Stromal cell of bone marrow (primary cell): Measurements from ENCODE around the gene EEF2.
A peak's percentile ranks its signal among the peaks of the same experiment; 100 is the strongest.
"Not testable (repeated sequence)": the region's sequence is repeated elsewhere in the genome, so short reads cannot be mapped to it uniquely, and the experiment has no call there.

Experiments used
- DNase-seq: peaks from one replicate; pipeline ENCODE4 v3.0.0-alpha.2; 2012; ENCODE audit warnings: low read depth

Gene EEF2

GRCh38 chr19:4014541-4015491, 29.6 kb upstream of the EEF2 start:
- DNase-seq, result no peak

GRCh38 chr19:4013886-4014540, 28.8 kb upstream of the EEF2 start:
- DNase-seq, result no peak

- DNase-seq, result no peak
These were observed 27.8 kb upstream of the EEF2 start for GRCh38 chr19:4012975-4013634.

- no peak for DNase-seq
These were observed 27.1 kb upstream of the EEF2 start for GRCh38 chr19:4012092-4012974.

GRCh38 chr19:4011430-4011829, 26.2 kb upstream of the EEF2 start:
- DNase-seq, result not testable (repeated sequence)

GRCh38 chr19:4010808-4011110, 25.5 kb upstream of the EEF2 start:
- no peak for DNase-seq

- no peak for DNase-seq
These were observed 24.9 kb upstream of the EEF2 start for GRCh38 chr19:4009990-4010807.

GRCh38 chr19:4007836-4008539, 22.7 kb upstream of the EEF2 start:
- DNase-seq, result no peak

- peak; percentile 87 for DNase-seq
These were observed 22.0 kb upstream of the EEF2 start, which contains the start of gene PIAS4 for GRCh38 chr19:4007021-4007835. Gene PIAS4 (plus strand): TSS chr19:4007736. CDS start chr19:4007761, 25 bp downstream.

- DNase-seq, result not testable (repeated sequence)
These were observed 20.2 kb upstream of the EEF2 start for GRCh38 chr19:4005436-4005835.

- not testable (repeated sequence) for DNase-seq
These were observed 15.5 kb upstream of the EEF2 start for GRCh38 chr19:4000798-4001197.

GRCh38 chr19:3998667-3999412, 13.6 kb upstream of the EEF2 start:
- not testable (repeated sequence) for DNase-seq

GRCh38 chr19:3995607-3996006, 10.3 kb upstream of the EEF2 start:
- DNase-seq, result no peak

- DNase-seq, result no peak
These were observed 5.5 kb upstream of the EEF2 start for GRCh38 chr19:3990815-3991117.

- peak; percentile 63 for DNase-seq
These were observed 2.5 kb upstream of the EEF2 start for GRCh38 chr19:3987619-3988371.

GRCh38 chr19:3986260-3987041, 1.2 kb upstream of the EEF2 start:
- DNase-seq, result peak; percentile 73

- no peak for DNase-seq
These were observed 488 bp upstream of the EEF2 start for GRCh38 chr19:3985643-3986259.
